ENCODE results near the gene SRRT.

GRCh38 chr7:100896732-100897608, 22.1 kb downstream of the SRRT start:
- TF ChIP-seq EP300 (IDR thresholded peaks at IDR 0.05) = no peak
- TF ChIP-seq CTCF (IDR thresholded peaks at IDR 0.05) = peak; percentile 65 to 92 (median 86)

Data from upper lobe of left lung (tissue), 4 donors.